Jurkat, Clone E6-1 (cell line): ENCODE measurements around the gene RBM20.
"Not testable (repeated sequence)": the region's sequence is repeated elsewhere in the genome, so short reads cannot be mapped to it uniquely, and the experiment has no call there.

Experiments used
- DNase-seq: peaks from one replicate; pipeline ENCODE4 v3.0.0-alpha.2; 2011; ENCODE audit warnings: low read depth, low spot score
- H3K4me3 ChIP-seq: 2 replicates; pipeline ENCODE4 v1.5.1; 2011; ENCODE audit warnings: mild to moderate bottlenecking, low read length, control low read depth, moderate library complexity

The RBM20 gene

DNA sequence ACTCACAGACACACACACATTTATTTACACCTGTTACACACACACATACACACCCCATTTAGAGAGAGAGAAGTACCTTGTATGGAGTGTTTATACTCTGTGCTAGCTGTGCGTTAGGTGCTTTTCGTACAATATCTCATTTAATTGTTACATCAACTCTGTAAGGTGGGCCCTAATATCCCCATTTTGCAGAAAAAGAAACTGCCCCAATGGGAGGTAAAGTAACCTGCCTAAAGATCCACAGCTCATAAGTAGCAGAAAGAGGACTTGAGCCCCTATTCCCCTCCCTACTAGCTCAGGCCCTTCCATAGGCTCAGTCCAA, 23.8 kb upstream of the RBM20 start:
- H3K4me3 ChIP-seq = no peak overlapping the region
- DNase-seq = no peak

DNA sequence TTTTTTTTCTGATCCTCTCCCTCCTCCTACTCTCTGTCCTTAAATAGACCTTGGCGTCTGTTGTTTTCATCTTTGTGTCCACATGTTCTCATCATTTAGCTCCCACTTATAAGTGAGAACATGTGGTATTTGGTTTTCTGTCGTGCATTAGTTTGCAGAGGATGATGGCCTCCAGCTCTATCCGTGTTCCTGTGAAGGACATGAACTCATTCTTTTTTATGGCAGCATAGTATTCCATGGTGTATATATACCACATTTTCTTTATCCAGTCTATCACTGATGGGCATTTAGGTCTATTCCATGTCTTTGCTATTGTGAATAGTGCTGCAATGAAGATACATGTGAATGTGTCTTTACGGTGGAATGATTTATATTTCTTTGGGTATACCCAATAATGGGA, 20.8 kb upstream of the RBM20 start:
- DNase-seq = not testable (repeated sequence)

DNA sequence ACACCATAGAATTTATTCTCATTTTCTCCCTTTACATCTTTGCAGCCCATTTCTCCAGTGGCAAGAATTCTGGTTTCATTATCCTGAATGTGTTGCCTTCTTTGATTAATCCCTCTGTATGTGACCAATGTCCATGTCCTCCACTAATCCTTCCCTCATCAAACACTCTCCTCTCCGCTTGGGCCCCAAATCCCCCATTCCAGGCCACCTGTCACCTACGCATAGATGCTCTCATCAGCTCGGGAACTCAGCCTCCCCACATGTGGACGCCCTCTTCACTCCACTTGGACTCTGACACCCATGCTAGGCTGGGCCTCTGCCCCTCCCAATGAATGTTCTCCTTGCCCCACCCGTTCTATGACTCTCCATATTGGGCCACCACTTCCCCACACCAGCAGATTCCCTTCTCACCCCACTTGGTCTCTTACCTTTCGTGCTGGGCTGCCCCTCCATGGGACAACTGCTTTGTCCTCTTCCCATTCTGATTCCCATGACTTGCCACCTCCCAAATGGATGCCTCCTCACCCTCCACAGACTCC, 18.7 kb upstream of the RBM20 start:
- no peak overlapping the region for H3K4me3 ChIP-seq
- no peak for DNase-seq

More for the DNA sequence above, 20.8 kb upstream of the RBM20 start:
- not testable (repeated sequence) for H3K4me3 ChIP-seq

DNA sequence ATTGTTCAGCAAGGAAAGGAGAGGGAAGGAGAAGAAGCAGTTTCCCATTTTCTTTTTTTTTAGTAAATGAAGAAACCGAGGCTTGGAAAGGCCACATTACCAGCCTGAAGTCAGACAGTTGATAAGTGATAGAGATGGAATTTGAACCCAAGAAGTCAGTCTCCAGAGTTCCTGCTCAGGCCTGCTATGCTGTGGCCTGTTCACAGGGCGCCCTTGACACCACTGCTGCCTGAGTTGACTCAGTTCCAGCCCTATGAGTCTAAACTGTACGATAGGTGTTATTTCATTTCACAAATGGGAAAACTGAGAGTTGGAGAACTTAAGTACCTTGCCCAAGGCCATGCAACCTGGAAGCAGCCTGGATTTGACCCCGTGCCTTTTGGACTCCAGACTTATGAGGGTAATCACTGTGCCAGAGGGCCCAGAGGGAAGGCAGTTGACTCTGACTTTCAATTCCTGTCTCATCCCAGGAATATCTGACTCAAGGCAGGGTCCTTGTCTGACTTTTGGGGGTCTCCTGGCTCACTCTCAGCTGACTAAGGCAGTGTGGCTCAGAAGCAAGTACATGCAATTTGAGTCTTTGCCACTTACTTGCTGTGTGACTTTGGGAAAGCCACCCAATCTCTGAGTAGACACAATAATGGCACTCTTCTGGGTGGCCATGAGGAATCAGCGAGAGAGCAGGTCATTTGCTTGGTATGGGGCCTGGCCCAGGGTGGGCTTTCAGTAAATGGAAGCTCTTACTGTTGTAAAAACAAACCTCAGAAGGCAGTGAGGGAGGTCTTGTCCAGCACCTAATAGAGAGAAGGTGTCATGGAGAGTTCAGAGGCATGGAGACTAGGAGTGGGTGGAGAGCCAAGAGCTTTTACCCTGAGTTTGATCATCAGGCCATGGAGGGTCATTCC, 17.9 kb upstream of the RBM20 start:
- no peak for DNase-seq
- no peak overlapping the region for H3K4me3 ChIP-seq

DNA sequence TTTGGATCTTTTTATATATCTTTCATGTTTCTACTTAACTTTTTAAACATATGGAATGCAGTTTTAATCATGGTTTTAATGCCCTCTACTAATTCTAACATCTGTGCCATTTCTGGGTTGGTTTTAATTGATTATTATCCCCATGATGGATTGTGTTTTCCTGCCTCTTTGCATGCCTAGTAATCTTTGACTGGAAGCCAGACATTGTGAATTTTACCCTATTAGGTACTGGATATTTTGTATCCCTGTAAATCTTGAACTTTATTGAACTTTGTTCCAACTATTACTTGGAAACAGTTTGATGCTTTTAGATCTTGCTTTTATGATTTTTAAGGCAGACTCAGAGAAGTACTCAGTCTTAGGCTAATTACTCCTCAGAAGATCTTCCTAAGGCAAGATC, 16.0 kb upstream of the RBM20 start:
- no peak for DNase-seq
- no peak overlapping the region for H3K4me3 ChIP-seq

DNA sequence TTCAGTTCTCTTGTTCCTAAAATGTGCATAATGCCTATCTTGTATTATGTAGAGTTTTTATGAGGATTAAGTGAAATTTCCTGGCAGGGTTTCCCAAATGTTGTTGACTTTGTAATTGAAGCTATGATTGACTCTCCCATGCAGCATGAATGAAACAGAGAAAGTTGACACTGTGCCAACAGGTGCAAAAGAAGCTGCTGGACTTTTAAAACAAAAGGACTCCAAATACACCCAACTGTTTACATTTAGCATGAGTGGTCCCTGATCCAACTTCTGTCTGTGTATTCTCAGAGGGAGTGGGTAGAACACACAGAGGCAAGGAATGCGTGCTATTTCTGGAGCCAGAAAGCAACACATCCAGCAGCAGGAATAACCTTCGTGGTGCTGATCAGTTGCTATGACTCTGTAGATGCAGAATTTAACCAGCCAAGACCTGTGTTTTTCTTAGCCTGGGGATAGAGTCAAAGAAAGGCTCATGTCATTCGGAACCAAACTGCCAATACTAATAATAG, 14.4 kb upstream of the RBM20 start:
- DNase-seq = no peak
- H3K4me3 ChIP-seq = no peak overlapping the region

DNA sequence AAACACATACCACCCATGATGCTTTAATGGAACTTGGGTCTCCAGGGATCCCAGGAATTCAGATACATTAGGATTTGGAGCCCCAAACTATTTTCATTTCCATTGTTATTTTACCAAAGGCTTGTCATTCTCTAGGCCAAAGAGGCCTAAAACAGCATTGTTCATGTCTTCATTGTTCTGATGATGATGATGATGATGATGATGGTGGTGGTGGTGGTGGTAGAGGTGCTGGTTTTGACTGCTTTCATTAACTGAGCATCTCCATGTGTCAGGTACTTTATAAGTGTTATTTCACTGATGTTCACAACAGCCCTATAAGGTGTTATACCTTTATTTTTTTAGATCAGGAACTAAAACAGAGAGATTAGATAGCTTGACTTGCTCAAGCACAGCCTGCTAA, 12.2 kb upstream of the RBM20 start:
- no peak overlapping the region for H3K4me3 ChIP-seq
- DNase-seq = no peak

DNA sequence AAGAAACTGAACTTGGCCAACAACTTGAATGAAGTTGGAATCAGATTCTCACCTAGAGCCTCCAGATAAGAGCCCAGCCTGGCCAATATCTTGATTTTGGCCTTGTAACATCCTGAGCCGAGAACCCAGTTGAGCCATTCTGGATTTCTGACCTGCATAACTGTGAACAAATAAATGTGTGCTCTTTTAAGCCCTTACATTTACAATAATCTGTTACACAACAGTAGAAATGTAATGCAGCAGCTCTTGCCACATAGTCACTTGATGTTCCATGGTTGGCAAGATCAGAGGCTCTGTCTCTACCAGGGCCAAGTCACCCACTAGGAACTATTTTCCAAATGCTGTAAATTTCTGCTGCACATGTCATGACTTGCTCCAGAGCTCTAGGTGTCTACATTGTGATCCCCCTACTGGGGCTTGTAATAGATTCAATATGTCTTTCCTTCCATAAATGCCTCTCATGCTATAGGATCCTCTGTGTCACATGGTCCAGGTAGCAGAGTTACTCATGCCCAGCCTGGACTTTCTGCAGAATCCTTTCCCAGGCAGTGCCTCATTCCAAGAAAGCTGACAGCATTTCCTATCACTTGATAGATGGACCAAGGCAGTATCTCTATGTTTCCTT, 11.4 kb upstream of the RBM20 start:
- DNase-seq = no peak
- no peak overlapping the region for H3K4me3 ChIP-seq

DNA sequence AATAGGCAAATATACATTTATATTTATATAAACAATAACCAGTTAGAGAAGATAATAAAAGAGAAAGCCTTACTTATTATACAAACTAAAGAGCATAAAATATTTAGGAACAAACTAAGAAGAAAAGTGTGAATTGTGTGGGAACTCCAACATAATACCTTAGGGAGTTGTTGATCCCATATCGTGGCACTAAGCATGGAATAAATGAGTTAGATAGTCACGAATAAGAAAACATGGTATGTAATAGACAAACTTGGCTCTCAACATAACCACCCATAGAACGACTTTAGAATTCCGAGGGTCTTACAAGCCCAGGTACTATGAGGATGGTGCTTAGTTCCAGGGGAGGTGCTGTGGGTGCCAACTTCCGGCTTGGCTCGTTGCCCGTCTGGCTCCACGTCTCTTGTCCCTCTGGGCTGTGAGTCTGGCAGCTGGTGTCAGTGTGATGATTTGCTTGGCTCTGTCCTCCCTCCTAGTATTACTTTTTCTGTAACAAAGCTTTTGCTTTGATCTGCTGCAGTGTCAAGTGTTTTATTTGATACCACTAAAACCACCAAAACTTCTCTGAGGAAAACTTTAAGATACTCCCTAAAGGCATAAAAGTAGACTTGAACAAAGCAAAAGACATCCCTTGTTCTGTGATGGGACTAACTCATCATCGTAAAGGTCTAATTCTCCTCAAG, 9.5 kb upstream of the RBM20 start:
- peak; percentile 54 for DNase-seq
- H3K4me3 ChIP-seq = no peak overlapping the region

DNA sequence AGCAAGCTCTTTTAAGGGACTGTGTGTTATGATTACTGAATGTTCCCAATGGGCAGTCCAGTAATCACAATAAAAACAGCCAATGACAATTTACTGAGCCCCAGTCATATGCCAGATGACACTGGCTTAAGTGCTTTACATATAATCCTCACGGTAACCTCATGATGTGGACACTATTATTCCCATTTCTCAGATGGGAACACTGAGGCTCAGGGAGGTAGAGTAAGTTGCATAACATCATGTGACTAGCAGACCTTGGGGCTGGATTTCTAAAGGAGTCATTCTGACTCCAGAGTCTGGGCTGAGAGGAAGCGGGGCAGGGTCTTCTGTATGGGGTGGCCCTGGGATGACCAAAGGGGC, 7.6 kb upstream of the RBM20 start:
- no peak overlapping the region for H3K4me3 ChIP-seq
- no peak for DNase-seq

DNA sequence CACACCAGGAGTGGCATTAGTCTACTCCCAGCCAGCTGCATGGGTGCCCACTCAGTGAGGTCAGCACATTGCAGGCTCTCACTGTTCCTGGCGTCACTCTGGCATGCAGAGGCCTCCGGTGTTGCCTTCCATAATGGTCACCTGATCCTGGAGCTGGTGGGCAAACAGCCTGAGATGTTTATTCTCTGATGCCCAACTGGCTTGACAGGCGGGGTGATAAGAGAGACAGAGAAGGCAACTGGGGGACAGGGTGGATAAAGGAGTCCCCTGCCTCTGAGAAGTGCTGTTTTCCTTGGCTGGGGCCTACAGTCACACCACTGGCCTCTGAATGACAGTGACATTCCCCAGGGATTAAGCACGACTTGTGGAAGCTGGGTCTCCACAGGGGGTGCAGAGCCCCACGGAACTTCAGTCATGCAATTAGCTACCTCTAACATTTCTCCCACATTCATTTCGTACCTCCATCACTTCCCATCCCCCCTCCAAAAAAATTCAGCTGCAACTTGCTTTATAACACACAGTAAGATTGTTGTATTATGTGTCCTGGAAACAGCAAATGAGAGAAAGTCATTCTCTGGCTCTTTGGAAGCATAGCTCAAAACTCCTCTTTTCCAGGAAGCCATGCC, 7.1 kb upstream of the RBM20 start:
- H3K4me3 ChIP-seq = no peak overlapping the region
- DNase-seq = no peak

DNA sequence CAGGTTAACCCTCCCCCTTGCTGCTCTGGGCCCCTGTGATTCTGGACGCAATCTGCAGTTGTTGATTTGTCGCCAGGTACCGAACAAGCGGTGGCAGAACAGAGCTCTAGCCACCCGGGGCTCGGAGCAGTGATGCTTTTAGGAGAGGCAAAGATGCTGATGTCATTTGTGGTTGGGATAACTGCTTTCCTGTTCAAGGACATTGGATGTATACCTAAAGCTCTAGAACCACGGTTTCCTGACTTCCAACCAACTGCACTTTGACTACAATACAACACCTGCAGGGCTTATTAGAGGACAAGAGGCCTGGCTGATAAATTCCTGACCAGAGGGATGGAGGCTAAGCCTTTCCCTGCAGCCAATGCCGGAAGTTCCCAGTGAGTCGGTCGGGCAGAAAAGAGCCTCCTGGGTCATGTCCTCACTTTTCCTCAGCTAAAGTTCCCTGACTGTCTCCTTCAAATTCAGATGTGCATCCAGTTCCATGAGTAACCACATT, 6.5 kb upstream of the RBM20 start:
- DNase-seq = no peak
- no peak overlapping the region for H3K4me3 ChIP-seq

DNA sequence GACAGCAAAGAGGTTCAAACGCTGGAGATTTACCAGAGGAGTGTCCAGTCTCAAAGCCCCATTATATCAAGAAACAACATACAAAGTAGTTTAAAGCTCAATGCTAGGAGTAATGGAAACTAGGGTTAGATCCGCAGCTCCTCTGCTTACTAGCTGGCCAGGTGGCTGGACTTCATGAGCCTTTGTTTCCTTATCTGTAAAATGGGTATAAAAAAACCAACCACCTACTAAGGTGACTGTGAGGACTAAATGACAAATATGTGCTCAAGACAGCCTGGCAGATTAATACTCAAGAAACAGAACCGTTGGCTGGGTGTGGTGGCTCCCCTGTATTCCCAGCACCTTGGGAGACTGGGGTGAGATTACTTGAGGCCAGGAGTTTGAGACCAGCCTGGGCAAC, 5.8 kb upstream of the RBM20 start:
- no peak overlapping the region for H3K4me3 ChIP-seq
- DNase-seq = no peak

DNA sequence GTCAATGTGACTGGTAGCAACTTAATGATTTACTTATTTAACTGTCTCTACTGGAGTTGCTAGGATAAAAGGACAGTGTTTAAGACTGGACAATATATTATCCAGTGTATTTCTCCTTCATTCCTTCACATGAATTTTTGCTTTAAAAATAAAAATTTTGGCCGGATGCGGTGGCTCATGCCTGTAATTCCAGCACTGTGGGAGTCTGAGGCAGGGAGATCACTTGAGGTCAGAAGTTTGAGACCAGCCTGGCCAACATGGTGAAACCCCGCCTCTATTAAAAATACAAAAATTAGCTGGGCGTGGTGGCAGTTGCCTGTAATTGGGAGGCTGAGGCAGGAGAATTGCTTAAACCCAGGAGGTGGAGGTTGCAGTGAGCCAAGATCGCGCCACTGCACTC, 5.1 kb upstream of the RBM20 start:
- not testable (repeated sequence) for DNase-seq, H3K4me3 ChIP-seq

DNA sequence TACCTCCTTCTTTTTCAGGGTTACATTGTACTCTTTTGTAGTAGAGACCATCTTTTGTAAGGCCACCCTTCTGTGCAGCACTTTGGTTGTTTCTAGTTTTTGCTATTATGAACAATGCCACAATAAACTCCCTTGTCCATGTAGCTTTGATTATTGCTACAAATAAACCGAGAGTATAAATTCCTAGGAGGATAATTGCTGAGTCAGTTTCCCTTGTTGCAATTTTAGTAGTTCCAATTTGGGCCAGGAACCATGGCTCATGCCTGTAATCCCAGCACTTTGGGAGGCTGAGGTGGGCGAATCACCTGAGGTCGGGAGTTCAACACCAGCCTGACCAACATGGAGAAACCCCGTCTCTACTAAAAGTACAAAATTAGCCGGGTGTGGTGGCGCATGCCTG, 4.3 kb upstream of the RBM20 start:
- not testable (repeated sequence) for H3K4me3 ChIP-seq

DNA sequence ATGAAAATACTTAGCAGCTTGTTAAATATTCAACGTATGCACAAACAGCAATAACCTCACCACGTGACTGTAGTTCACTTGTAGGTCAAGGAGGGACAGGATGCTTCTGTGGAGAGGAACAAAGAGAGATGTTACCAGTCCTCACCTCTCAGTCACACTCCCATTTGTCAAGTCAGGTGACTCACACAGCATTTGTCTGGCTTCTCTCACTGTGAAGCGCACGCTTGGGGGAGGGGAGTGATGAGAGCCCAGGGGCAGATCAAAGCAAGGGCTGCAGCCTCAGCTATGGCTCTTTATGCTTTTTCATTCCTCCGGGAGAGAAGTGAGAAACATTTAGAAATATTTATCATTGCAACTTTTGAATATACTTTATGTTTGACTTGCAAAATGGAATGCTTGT, 2.9 kb upstream of the RBM20 start:
- H3K4me3 ChIP-seq = no peak overlapping the region
- DNase-seq = no peak

More for the DNA sequence above, 4.3 kb upstream of the RBM20 start:
- not testable (repeated sequence) for DNase-seq

DNA sequence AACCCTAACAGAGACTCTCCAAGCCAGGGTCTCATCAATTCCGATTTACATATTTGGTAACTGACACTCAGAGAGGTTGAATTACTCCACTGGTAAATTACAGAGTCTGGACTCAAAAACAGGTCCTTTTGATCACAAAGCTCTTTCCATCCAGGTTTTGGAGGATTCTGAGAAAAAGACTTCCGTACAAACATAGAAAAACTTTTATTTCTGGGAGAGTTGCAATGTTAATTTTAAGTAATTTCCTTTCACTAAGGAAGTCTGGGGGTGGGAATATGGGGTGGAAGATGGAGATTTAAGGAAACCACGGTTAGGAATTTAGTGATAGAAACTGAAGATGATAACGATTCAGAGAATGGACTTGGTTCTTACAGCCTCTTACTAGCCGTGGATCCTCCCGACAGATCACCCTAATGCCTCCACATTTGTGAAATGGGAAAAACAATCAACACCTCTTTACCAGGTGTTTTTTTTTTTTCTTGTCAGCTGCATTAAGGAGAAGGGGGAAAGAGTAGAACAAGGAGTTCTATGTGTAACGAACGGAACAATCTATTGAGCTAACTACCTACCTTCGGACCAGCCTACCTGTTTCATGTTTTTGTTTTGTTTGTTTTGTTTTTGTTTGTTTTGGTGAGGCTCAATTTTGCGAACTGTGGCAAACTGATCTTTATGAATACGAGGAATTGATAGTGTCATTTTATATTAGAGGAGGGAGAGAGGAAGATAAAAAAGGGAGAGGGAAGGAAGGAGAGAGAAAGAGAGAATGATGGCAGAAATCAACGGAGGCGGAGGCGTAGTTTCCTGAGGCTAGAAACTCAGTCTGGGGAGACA, 1.7 kb upstream of the RBM20 start:
- DNase-seq = no peak
- H3K4me3 ChIP-seq = no peak overlapping the region

DNA sequence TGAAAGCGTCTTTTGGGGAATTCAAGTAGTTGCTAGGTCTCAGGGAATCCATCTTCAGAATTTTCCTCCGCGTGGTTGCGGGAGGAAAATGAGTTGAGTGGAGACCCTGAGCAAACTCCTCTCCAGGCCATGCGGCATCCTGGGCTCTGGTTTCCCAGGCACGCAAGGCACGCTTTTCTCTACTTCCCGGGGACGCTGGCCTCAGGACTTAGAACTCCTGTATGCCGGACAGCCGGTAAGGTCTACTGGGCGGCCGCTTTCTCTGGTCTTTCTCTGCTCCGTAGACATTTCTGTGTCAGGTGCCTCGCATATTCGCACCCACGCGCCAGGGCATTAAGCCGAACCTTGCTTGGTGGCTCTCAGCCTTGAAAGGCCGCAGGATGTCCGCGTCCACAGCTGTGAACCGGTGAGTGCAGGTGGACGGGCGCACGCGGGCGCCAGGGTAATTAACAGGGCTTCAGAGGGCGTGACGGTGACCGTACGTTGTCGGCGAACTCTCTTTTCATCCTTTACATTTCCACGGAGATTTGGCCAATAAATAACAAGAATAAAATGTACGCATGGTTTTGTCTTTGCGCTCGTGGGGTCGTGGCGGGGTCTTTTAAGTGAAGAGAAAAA, 992 bp upstream of the RBM20 start:
- H3K4me3 ChIP-seq = no peak overlapping the region
- no peak for DNase-seq
